Fibroblast of lung (primary cell): Measurements from ENCODE around the gene FAM240B. TPM values are rescaled to one million over a fixed set of nuclear protein-coding genes. Genes with fewer than 3 reads are reported as not detected.

ENCODE experiments used
- DNase-seq, 2 donors: peaks; one replicate each; pipeline versions ENCODE4 v3.0.0 to v3.0.0-alpha.2; 2010; ENCODE audit warnings: low read depth in 2 of 2
- H2AFZ ChIP-seq: 2 replicates; pipeline ENCODE4 v1.5.1; 2012; ENCODE audit warnings: low read length, control low read depth, inconsistent platforms
- H3K27ac ChIP-seq: 2 replicates; pipeline ENCODE4 v1.5.1; 2011; ENCODE audit warnings: low read length, control low read depth; ENCODE audit not compliant: insufficient read depth
- H3K27me3 ChIP-seq: 2 replicates; pipeline ENCODE4 v1.5.1; 2011; ENCODE audit warnings: mild to moderate bottlenecking, low read length; ENCODE audit not compliant: control insufficient read depth, insufficient read depth
- H3K36me3 ChIP-seq: 2 replicates; pipeline ENCODE4 v1.5.1; 2011; ENCODE audit warnings: low read length; ENCODE audit not compliant: control insufficient read depth, insufficient read depth
- H3K4me1 ChIP-seq: 2 replicates; pipeline ENCODE4 v1.5.1; 2011; ENCODE audit warnings: low read length; ENCODE audit not compliant: control insufficient read depth, insufficient read depth; ENCODE audit errors: extremely low read depth
- H3K4me2 ChIP-seq: 2 replicates; pipeline ENCODE4 v1.5.1; 2011; ENCODE audit warnings: low read length, control low read depth; ENCODE audit not compliant: insufficient read depth; ENCODE audit errors: extremely low read depth
- H3K4me3 ChIP-seq, 4 experiments: fragments of 200-600 bp in 1 of 4; sonication (generic) in 1 of 4; replicated peaks in 1 of 4; 2 replicates each; pipeline ENCODE4 v1.5.1; 2011 to 2016; ENCODE audit warnings: low read length in 4 of 4, low read depth in 3 of 4, mild to moderate bottlenecking in 3 of 4, control low read depth in 2 of 4, inconsistent platforms in 1 of 4, mixed read lengths in 1 of 4; ENCODE audit not compliant: insufficient read depth in 1 of 4; ENCODE audit errors: control extremely low read depth in 1 of 4
- H3K79me2 ChIP-seq: 2 replicates; pipeline ENCODE4 v1.5.1; 2012; ENCODE audit warnings: mild to moderate bottlenecking, low read length, inconsistent platforms; ENCODE audit not compliant: control insufficient read depth, insufficient read depth
- H3K9ac ChIP-seq: 2 replicates; pipeline ENCODE4 v1.5.1; 2011; ENCODE audit warnings: mild to moderate bottlenecking, low read length, control low read depth; ENCODE audit not compliant: insufficient read depth
- H3K9me3 ChIP-seq: 2 replicates; pipeline ENCODE4 v1.5.1; 2012; ENCODE audit warnings: low read depth, low read length; ENCODE audit not compliant: control insufficient read depth, insufficient read depth
- H4K20me1 ChIP-seq: 2 replicates; pipeline ENCODE4 v1.5.1; 2011; ENCODE audit warnings: low read length; ENCODE audit not compliant: control insufficient read depth, insufficient read depth; ENCODE audit errors: extremely low read depth
- CTCF ChIP-seq, 2 donors: IDR thresholded peaks in 1 of 2; conservative IDR thresholded peaks in 1 of 2; 1 replicate in 1 of 2; 2 replicates in 1 of 2; pipeline ENCODE4 v1.5.1; 2011 to 2012; ENCODE audit warnings: low read length in 2 of 2, control low read depth in 1 of 2, inconsistent platforms in 1 of 2, low read depth in 1 of 2, mild to moderate bottlenecking in 1 of 2
- EZH2 ChIP-seq: IDR thresholded peaks from 2 replicates; pipeline ENCODE4 v1.5.1; 2012; ENCODE audit warnings: low read length, control low read depth, mild to moderate bottlenecking; ENCODE audit errors: missing control alignments
- polyA plus RNA-seq, 2 donors: library from polyadenylated mRNA; depleted of rRNA in 1 of 2; stranded (reverse) in 1 of 2; unstranded in 1 of 2; fragments of >200 nt; gene quantifications; 2 replicates each; pipeline ENCODE4 v1.2.1, GENCODE V29; 2011 to 2012; ENCODE audit warnings: missing spikeins in 1 of 2
- total RNA-seq: library from RNA; depleted of rRNA; stranded (reverse); fragments of >200 nt; gene quantifications from 2 replicates; pipeline ENCODE4 v1.2.1, GENCODE V29; 2014

The FAM240B gene
- total and polyA plus RNA-seq, 2 donors (not counting 1 experiment from before 2014, with no cell fraction given): not detected

- Histone ChIP-seq H3K9ac (no peak overlapping the region), H2AFZ (no peak overlapping the region), H3K4me3 (no peak overlapping the region), H3K27ac (no peak overlapping the region), H3K27me3 (no peaks in the 10 kb centered on the region), H3K4me2 (no peak overlapping the region), H3K9me3 (no peaks in the 10 kb centered on the region), H3K4me1 (no peaks in the 10 kb centered on the region), H3K79me2 (no peaks in the 10 kb centered on the region), H4K20me1 (no peaks in the 10 kb centered on the region), H3K36me3 (no peaks in the 10 kb centered on the region)
- TF ChIP-seq EZH2 (no peak), CTCF (conservative IDR thresholded peaks at IDR 0.05 in 1 of 2, IDR thresholded peaks at IDR 0.05 in 1 of 2; ENCODE audit: low read depth in 1 of 2, low read length in 2 of 2) (no peak)
- peak; percentile 72 to 97 for DNase-seq
These were observed 6.5 kb downstream of the FAM240B start for GRCh38 chr9:38713426-38713825.

GRCh38 chr9:38708759-38709158 lies 11.2 kb downstream of the FAM240B start:
- H3K27me3 ChIP-seq: no peaks in the 10 kb centered on the region
- DNase-seq: peak; percentile 5 to 47
- H3K27ac ChIP-seq: no peak overlapping the region

GRCh38 chr9:38707885-38708637 lies 11.9 kb downstream of the FAM240B start:
- no peaks in the 10 kb centered on the region for H3K9me3 ChIP-seq
- H3K4me2 ChIP-seq: no peak overlapping the region
- no peak overlapping the region for H2AFZ ChIP-seq
- no peaks in the 10 kb centered on the region for H3K36me3 ChIP-seq
- no peak overlapping the region for H3K27ac ChIP-seq
- no peaks in the 10 kb centered on the region for H3K27me3 ChIP-seq
- H3K4me3 ChIP-seq: no peak overlapping the region
- no peak for DNase-seq
- TF ChIP-seq EZH2: no peak
- TF ChIP-seq CTCF (conservative IDR thresholded peaks at IDR 0.05 in 1 of 2, IDR thresholded peaks at IDR 0.05 in 1 of 2; ENCODE audit: low read depth in 1 of 2, low read length in 2 of 2): peak in 1 of 2 donors; percentile 9
- no peaks in the 10 kb centered on the region for H3K4me1 ChIP-seq
- no peak overlapping the region for H3K9ac ChIP-seq
- no peaks in the 10 kb centered on the region for H4K20me1 ChIP-seq
- H3K79me2 ChIP-seq: no peaks in the 10 kb centered on the region

More at GRCh38 chr9:38708759-38709158, 11.2 kb downstream of the FAM240B start:
- no peak overlapping the region for H3K4me2 ChIP-seq
- H3K9ac ChIP-seq: no peak overlapping the region
- H2AFZ ChIP-seq: no peak overlapping the region
- H3K4me1 ChIP-seq: no peaks in the 10 kb centered on the region
- no peaks in the 10 kb centered on the region for H3K9me3 ChIP-seq
- no peak for TF ChIP-seq CTCF (conservative IDR thresholded peaks at IDR 0.05 in 1 of 2, IDR thresholded peaks at IDR 0.05 in 1 of 2; ENCODE audit: low read depth in 1 of 2, low read length in 2 of 2)
- TF ChIP-seq EZH2: no peak
- H3K36me3 ChIP-seq: no peaks in the 10 kb centered on the region
- no peaks in the 10 kb centered on the region for H3K79me2 ChIP-seq
- no peaks in the 10 kb centered on the region for H4K20me1 ChIP-seq
- no peak overlapping the region for H3K4me3 ChIP-seq
